Measurements from ENCODE around the gene CCDC87. TPM values are rescaled to one million over a fixed set of nuclear protein-coding genes. Genes with fewer than 3 reads are reported as not detected.
"Not testable (repeated sequence)": the region's sequence is repeated elsewhere in the genome, so short reads cannot be mapped to it uniquely, and the experiment has no call there.

CCDC87 gene
- total and polyA plus RNA-seq, 9 donors = 0.13 to 0.60 (median 0.45) TPM

DNA sequence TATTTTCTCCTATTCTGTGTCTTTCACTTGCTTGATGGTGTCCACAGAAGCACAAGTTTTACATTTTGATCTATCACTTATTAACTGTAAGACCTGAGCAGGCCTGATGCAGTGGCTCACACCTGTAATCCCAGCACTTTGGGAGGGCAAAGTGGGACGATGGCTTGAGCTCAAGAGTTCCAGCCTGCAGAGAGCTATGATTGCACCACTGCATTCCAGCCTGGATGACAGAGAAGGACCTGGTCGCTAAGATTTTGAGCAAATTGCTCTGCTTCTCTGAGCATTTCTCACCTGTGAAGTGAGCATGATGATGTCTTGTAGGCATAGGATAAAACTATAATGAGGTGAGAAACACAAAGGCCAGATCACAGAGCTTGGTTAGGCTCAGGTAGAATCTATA is 6.7 kb downstream of the CCDC87 start:
- TF ChIP-seq EP300 (IDR thresholded peaks at IDR 0.05) = no peak
- TF ChIP-seq POLR2A (IDR thresholded peaks at IDR 0.05) = no peak
- TF ChIP-seq, protein P1, sequence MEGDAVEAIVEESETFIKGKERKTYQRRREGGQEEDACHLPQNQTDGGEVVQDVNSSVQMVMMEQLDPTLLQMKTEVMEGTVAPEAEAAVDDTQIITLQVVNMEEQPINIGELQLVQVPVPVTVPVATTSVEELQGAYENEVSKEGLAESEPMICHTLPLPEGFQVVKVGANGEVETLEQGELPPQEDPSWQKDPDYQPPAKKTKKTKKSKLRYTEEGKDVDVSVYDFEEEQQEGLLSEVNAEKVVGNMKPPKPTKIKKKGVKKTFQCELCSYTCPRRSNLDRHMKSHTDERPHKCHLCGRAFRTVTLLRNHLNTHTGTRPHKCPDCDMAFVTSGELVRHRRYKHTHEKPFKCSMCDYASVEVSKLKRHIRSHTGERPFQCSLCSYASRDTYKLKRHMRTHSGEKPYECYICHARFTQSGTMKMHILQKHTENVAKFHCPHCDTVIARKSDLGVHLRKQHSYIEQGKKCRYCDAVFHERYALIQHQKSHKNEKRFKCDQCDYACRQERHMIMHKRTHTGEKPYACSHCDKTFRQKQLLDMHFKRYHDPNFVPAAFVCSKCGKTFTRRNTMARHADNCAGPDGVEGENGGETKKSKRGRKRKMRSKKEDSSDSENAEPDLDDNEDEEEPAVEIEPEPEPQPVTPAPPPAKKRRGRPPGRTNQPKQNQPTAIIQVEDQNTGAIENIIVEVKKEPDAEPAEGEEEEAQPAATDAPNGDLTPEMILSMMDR (IDR thresholded peaks at IDR 0.05) = no peak
- WGBS, 3 donors = 51 to 60% (median 58%) methylated on average over 2 of the region's 2 CpGs
- Histone ChIP-seq H3K4me3 (no peak overlapping the region), H3K4me1 (ENCODE audit: insufficient read depth) (no peaks in the 10 kb centered on the region), H3K27ac (no peak overlapping the region), H3K9me3 (no peaks in the 10 kb centered on the region), H3K36me3 (no peaks in the 10 kb centered on the region), H3K27me3 (no peaks in the 10 kb centered on the region)
- DNase-seq = no peak
- intact Hi-C loops (cut with DNase I) = no loop called here

DNA sequence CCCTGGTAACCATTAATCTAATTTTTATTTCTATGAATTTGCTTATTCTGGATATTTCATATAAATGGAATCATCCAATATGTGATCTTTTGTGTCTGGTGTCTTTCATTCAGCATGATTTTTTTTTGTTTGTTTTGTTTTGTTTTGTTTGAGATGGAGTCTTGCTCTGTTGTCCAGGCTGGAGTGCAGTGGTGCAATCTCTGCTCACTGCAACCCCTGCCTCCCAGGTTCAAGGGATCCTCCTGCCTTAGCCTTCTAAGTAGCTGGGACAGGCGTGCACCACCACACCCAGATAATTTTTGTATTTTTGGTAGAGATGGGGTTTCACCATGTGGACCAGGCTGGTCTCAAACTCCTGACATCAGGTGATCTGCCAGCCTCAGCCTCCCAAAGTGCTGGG is 7.4 kb downstream of the CCDC87 start:
- H3K27me3 ChIP-seq; H3K4me3 ChIP-seq; H3K36me3 ChIP-seq; DNase-seq; intact Hi-C loops (cut with DNase I); H3K9me3 ChIP-seq; H3K4me1 ChIP-seq (ENCODE audit: insufficient read depth); H3K27ac ChIP-seq: not testable (repeated sequence)
- WGBS, 3 donors = 73 to 83% (median 79%) methylated on average over 1 of the region's 1 CpG

DNA sequence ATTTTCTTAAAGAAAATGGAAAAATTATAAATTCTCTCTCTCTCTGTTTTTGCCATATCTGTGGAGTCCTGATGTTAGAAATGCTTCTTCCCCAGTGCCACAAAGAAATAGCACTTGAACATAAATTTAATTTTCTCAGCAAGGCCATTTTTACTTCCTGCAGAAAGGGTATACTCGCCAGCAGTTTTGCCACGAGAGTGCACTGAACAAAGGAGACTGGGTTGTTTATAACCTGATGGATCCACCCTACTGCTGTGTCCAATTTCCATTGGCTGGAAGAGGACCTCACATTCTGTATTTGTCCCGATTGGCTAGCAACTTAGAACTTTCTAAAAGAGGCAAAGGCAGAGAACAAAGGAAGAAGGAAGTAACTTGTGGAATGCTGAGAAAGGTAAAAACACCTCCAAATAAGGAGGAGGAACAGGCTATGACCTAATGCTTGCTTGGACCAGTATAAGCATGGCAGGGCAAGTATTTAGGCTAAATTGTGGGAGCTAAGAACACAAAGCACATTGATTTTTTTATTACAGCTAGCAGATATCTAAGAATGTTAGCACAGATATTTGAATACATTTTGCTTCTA is 10.2 kb downstream of the CCDC87 start:
- DNase-seq; H3K27ac ChIP-seq; H3K27me3 ChIP-seq; H3K9me3 ChIP-seq; H3K4me3 ChIP-seq; intact Hi-C loops (cut with DNase I); H3K36me3 ChIP-seq; H3K4me1 ChIP-seq (ENCODE audit: insufficient read depth): not testable (repeated sequence)
- WGBS, 3 donors = 77 to 84% (median 79%) methylated on average over 3 of the region's 3 CpGs

DNA sequence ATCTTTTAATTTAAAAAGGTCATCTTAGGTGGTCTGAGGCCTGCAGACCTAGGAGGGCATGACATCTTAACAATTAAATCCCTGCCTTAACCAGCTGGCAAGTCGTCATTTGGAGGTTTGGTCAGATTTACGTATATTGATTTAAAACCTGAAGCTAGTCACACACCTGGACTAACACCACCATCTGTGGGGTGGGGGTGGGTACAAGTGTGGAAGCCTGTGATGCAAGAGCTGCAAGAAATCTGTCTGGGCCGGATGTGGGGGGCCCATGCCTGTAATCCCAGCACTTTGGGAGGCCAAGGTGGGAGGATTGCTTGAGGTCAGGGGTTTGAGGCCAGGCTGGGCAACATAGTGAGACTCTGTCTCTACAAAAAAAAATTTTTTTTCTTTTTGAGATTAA is 11.6 kb downstream of the CCDC87 start:
- intact Hi-C loops (cut with DNase I) = no loop called here
- no peak for TF ChIP-seq POLR2A (IDR thresholded peaks at IDR 0.05)
- TF ChIP-seq, protein P1 (IDR thresholded peaks at IDR 0.05) = no peak
- no peak for TF ChIP-seq EP300 (IDR thresholded peaks at IDR 0.05)

DNA sequence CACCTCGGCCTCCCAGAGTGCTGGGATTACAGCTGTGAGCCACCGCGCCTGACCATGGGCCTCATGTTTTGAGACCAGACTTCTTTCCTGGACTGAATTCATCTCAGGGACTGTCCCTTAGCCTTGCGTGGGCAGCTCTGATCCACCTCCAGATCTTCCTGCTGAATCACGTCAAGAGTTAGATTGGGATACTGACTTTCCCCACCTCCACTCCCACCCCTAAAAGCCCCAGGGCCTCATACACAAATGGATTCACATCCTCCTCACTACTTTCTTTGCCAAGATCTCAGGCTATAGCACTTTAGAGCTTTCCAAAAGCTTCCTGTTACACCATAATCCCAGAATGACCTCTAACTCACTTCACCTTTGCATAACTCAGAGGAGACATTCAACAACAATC is 12.1 kb downstream of the CCDC87 start:
- DNase-seq = no peak
- Histone ChIP-seq H3K4me3 (no peak overlapping the region), H3K27me3 (no peaks in the 10 kb centered on the region), H3K27ac (no peak overlapping the region), H3K9me3 (no peaks in the 10 kb centered on the region), H3K4me1 (ENCODE audit: insufficient read depth) (no peaks in the 10 kb centered on the region), H3K36me3 (no peaks in the 10 kb centered on the region)
- 68 to 78% (median 77%) methylated on average over 5 of the region's 5 CpGs for WGBS, 3 donors
- intact Hi-C loops (cut with DNase I) = no loop called here
- TF ChIP-seq EP300 (IDR thresholded peaks at IDR 0.05) = no peak
- no peak for TF ChIP-seq POLR2A (IDR thresholded peaks at IDR 0.05)
- TF ChIP-seq, protein P1 (IDR thresholded peaks at IDR 0.05) = no peak

More for the DNA sequence above, 11.6 kb downstream of the CCDC87 start:
- Histone ChIP-seq H3K4me1 (ENCODE audit: insufficient read depth) (no peaks in the 10 kb centered on the region), H3K9me3 (no peaks in the 10 kb centered on the region), H3K4me3 (no peak overlapping the region), H3K27me3 (no peaks in the 10 kb centered on the region), H3K27ac (no peak overlapping the region), H3K36me3 (no peaks in the 10 kb centered on the region)
- 77 to 87% (median 83%) methylated on average over 3 of the region's 3 CpGs for WGBS, 3 donors
- DNase-seq = no peak

All from ovary (tissue), 9 donors.